ENCODE results near the gene SEL1L2. TPM values are rescaled to one million over a fixed set of nuclear protein-coding genes. Genes with fewer than 3 reads are reported as not detected.

The SEL1L2 gene
- not detected for total RNA-seq

- TF ChIP-seq POLR2AphosphoS5 (IDR thresholded peaks at IDR 0.05) (no peak), CTCF (IDR thresholded peaks at IDR 0.05) (no peak), EP300 (IDR thresholded peaks at IDR 0.05) (no peak), POLR2A (IDR thresholded peaks at IDR 0.05; ENCODE audit: low read depth) (no peak)
- Histone ChIP-seq H3K27ac (replicated peaks in 1 of 4) (no peak within 1 kb of the TSS), H3K36me3 (no peaks in the 10 kb centered on the region), H3K4me3 (no peak within 1 kb of the TSS), H3K9me3 (peaks cover 0 to 11% (median 3%) of the 10 kb centered on the region in 4 donors), H3K27me3 (no peaks in the 10 kb centered on the region), H3K4me1 (peaks cover 0 to 6% (median 2%) of the 10 kb centered on the region in 4 donors)
- intact Hi-C loops (cut with DNase I) = no loop called here
- DNase-seq (ENCODE audit: extremely low spot score) = no peak
- 49% methylated on average over 5 of the region's 5 CpGs for WGBS
Measured at GRCh38 chr20:13990465-13990864, at the start of gene SEL1L2. Gene SEL1L2, minus strand, starts transcription at chr20:13990614. Its CDS starts 80 bp downstream, at chr20:13990534.

GRCh38 chr20:14036567-14036966 lies 46.2 kb upstream of the SEL1L2 start:
- intact Hi-C loops (cut with DNase I) = no loop called here

GRCh38 chr20:14033310-14033709 lies 42.9 kb upstream of the SEL1L2 start:
- TF ChIP-seq POLR2A (IDR thresholded peaks at IDR 0.05; ENCODE audit: low read depth) = no peak
- no peak for TF ChIP-seq POLR2AphosphoS5 (IDR thresholded peaks at IDR 0.05)
- no peak for TF ChIP-seq EP300 (IDR thresholded peaks at IDR 0.05)
- no peak for TF ChIP-seq CTCF (IDR thresholded peaks at IDR 0.05)
- intact Hi-C loops (cut with DNase I) = no loop called here
- no peaks in the 10 kb centered on the region for H3K9me3 ChIP-seq
- DNase-seq (ENCODE audit: extremely low spot score) = no peak
- no peak overlapping the region for H3K4me3 ChIP-seq
- no peaks in the 10 kb centered on the region for H3K4me1 ChIP-seq
- 86% methylated on average over 1 of the region's 1 CpG for WGBS
- no peaks in the 10 kb centered on the region for H3K36me3 ChIP-seq
- H3K27me3 ChIP-seq = no peaks in the 10 kb centered on the region
- no peak overlapping the region for H3K27ac ChIP-seq (replicated peaks in 1 of 4)

More at GRCh38 chr20:14036567-14036966, 46.2 kb upstream of the SEL1L2 start:
- Histone ChIP-seq H3K4me3 (no peak overlapping the region), H3K36me3 (no peaks in the 10 kb centered on the region), H3K27me3 (no peaks in the 10 kb centered on the region), H3K27ac (replicated peaks in 1 of 4) (no peak overlapping the region), H3K4me1 (no peaks in the 10 kb centered on the region), H3K9me3 (no peaks in the 10 kb centered on the region)
- TF ChIP-seq POLR2AphosphoS5 (IDR thresholded peaks at IDR 0.05) = no peak
- no peak for TF ChIP-seq POLR2A (IDR thresholded peaks at IDR 0.05; ENCODE audit: low read depth)
- no peak for TF ChIP-seq EP300 (IDR thresholded peaks at IDR 0.05)
- TF ChIP-seq CTCF (IDR thresholded peaks at IDR 0.05) = no peak
- DNase-seq (ENCODE audit: extremely low spot score) = no peak
- 91% methylated on average over 7 of the region's 7 CpGs for WGBS

GRCh38 chr20:14030991-14031390 lies 40.6 kb upstream of the SEL1L2 start:
- Histone ChIP-seq H3K4me3 (no peak overlapping the region), H3K4me1 (no peaks in the 10 kb centered on the region), H3K9me3 (peaks cover 0 to 3% (median 0%) of the 10 kb centered on the region in 4 donors), H3K36me3 (peaks cover 0 to 6% (median 0%) of the 10 kb centered on the region in 4 donors), H3K27me3 (no peaks in the 10 kb centered on the region), H3K27ac (replicated peaks in 1 of 4) (no peak overlapping the region)
- TF ChIP-seq POLR2A (IDR thresholded peaks at IDR 0.05; ENCODE audit: low read depth) = no peak
- TF ChIP-seq EP300 (IDR thresholded peaks at IDR 0.05) = no peak
- TF ChIP-seq CTCF (IDR thresholded peaks at IDR 0.05) = no peak
- no peak for TF ChIP-seq POLR2AphosphoS5 (IDR thresholded peaks at IDR 0.05)
- 90% methylated on average over 1 of the region's 1 CpG for WGBS
- DNase-seq (ENCODE audit: extremely low spot score) = no peak
- intact Hi-C loops (cut with DNase I) = no loop called here

GRCh38 chr20:14012671-14013070 lies 22.3 kb upstream of the SEL1L2 start:
- no peak for DNase-seq (ENCODE audit: extremely low spot score)

More at GRCh38 chr20:14012671-14013070, 22.3 kb upstream of the SEL1L2 start:
- Histone ChIP-seq H3K4me3 (no peak overlapping the region), H3K9me3 (peaks cover 0 to 23% (median 18%) of the 10 kb centered on the region in 4 donors), H3K36me3 (no peaks in the 10 kb centered on the region), H3K27ac (replicated peaks in 1 of 4) (no peak overlapping the region), H3K27me3 (no peaks in the 10 kb centered on the region), H3K4me1 (no peaks in the 10 kb centered on the region)
- intact Hi-C loops (cut with DNase I) = no loop called here
- WGBS = 97% methylated on average over 3 of the region's 3 CpGs
- TF ChIP-seq CTCF (IDR thresholded peaks at IDR 0.05) = no peak
- TF ChIP-seq EP300 (IDR thresholded peaks at IDR 0.05) = no peak
- TF ChIP-seq POLR2A (IDR thresholded peaks at IDR 0.05; ENCODE audit: low read depth) = no peak
- no peak for TF ChIP-seq POLR2AphosphoS5 (IDR thresholded peaks at IDR 0.05)
